ENCODE measurements around the gene RXRG.
A peak's percentile ranks its signal among the peaks of the same experiment; 100 is the strongest.
"Not testable (repeated sequence)": the region's sequence is repeated elsewhere in the genome, so short reads cannot be mapped to it uniquely, and the experiment has no call there.

The RXRG gene

GRCh38 chr1:165444897-165445370 lies at the start of gene RXRG:
RXRG (minus strand) TSS chr1:165445126; CDS start chr1:165444893, 233 bp downstream.
- DNase-seq, result peak; percentile 13

- DNase-seq, result no peak
These were observed 48.0 kb upstream of the RXRG start for GRCh38 chr1:165492845-165493373.

GRCh38 chr1:165490175-165490574 lies 45.2 kb upstream of the RXRG start:
- DNase-seq, result no peak

GRCh38 chr1:165487921-165488320 lies 43.0 kb upstream of the RXRG start:
- no peak for DNase-seq

- DNase-seq, result no peak
These were observed 41.7 kb upstream of the RXRG start for GRCh38 chr1:165486663-165487062.

- DNase-seq, result no peak
These were observed 40.8 kb upstream of the RXRG start for GRCh38 chr1:165485716-165486115.

GRCh38 chr1:165484532-165484931 lies 39.6 kb upstream of the RXRG start:
- no peak for DNase-seq

GRCh38 chr1:165483412-165483811 lies 38.5 kb upstream of the RXRG start:
- no peak for DNase-seq

- no peak for DNase-seq
These were observed 37.0 kb upstream of the RXRG start for GRCh38 chr1:165481820-165482532.

GRCh38 chr1:165476776-165477175 lies 31.9 kb upstream of the RXRG start:
- no peak for DNase-seq

- no peak for DNase-seq
These were observed 29.3 kb upstream of the RXRG start for GRCh38 chr1:165474196-165474595.

GRCh38 chr1:165473081-165473480 lies 28.2 kb upstream of the RXRG start:
- no peak for DNase-seq

GRCh38 chr1:165468726-165469249 lies 23.9 kb upstream of the RXRG start:
- DNase-seq, result no peak

GRCh38 chr1:165468253-165468652 lies 23.3 kb upstream of the RXRG start:
- DNase-seq, result no peak

- DNase-seq, result no peak
These were observed 22.8 kb upstream of the RXRG start for GRCh38 chr1:165467706-165468105.

GRCh38 chr1:165463978-165464377 lies 19.1 kb upstream of the RXRG start:
- no peak for DNase-seq

GRCh38 chr1:165459683-165460082 lies 14.8 kb upstream of the RXRG start:
- not testable (repeated sequence) for DNase-seq

GRCh38 chr1:165456861-165457260 lies 11.9 kb upstream of the RXRG start:
- DNase-seq, result no peak

GRCh38 chr1:165456114-165456513 lies 11.2 kb upstream of the RXRG start:
- no peak for DNase-seq

- DNase-seq, result no peak
These were observed 10.2 kb upstream of the RXRG start for GRCh38 chr1:165455111-165455510.

GRCh38 chr1:165454091-165454610 lies 9.2 kb upstream of the RXRG start:
- DNase-seq, result no peak

GRCh38 chr1:165452336-165453130 lies 7.6 kb upstream of the RXRG start:
- DNase-seq, result no peak

GRCh38 chr1:165451691-165452090 lies 6.8 kb upstream of the RXRG start:
- no peak for DNase-seq

All from NCI-H146 (cell line).